WTC11 (cell line): ENCODE measurements around the gene ALDH9A1.
"Not testable (repeated sequence)": the region's sequence is repeated elsewhere in the genome, so short reads cannot be mapped to it uniquely, and the experiment has no call there.

ENCODE experiments used
- AR ChIP-seq: fragments of 250-450 bp; sonication (Bioruptor Pico); IDR thresholded peaks from 2 replicates; pipeline ENCODE4 v1.9.0; 2021; ENCODE audit warnings: mild to moderate bottlenecking
- CTCF ChIP-seq: fragments of 200-600 bp; IDR thresholded peaks from 2 replicates; pipeline ENCODE4 v1.8.0; 2022; ENCODE audit warnings: antibody characterized with exemption
- SP1 ChIP-seq: sonication (generic); formaldehyde crosslinking; conservative IDR thresholded peaks from 2 replicates; pipeline ENCODE4 v1.8.1; 2022; ENCODE audit warnings: missing genetic modification reagents

- TF ChIP-seq SP1 (CRISPR knock-in tag); CTCF; AR (CRISPR knock-in tag): not testable (repeated sequence)
Observed at GRCh38 chr1:165716265-165717051, 18.1 kb upstream of the ALDH9A1 start.
